Lower lobe of right lung (tissue), 2 donors: ENCODE results near the gene MYO5B. TPM values are rescaled to one million over a fixed set of nuclear protein-coding genes. Genes with fewer than 3 reads are reported as not detected.

ENCODE experiments used
- ATAC-seq, 2 donors: fragments of 200-7000 bp; cut with Tn5 transposase; one replicate each; pipeline ENCODE4 v1.9.1; 2020 to 2022; ENCODE audit warnings: mild to moderate bottlenecking in 2 of 2, moderate library complexity in 2 of 2
- DNase-seq: peaks from one replicate; pipeline ENCODE4 v3.0.0-alpha.2; 2020
- H3K27ac ChIP-seq: fragments of 200-600 bp; one replicate; pipeline ENCODE4 v1.8.0; 2022
- H3K27me3 ChIP-seq: fragments of 200-600 bp; one replicate; pipeline ENCODE4 v1.8.0; 2022; ENCODE audit warnings: low read depth
- H3K36me3 ChIP-seq: fragments of 200-600 bp; one replicate; pipeline ENCODE4 v1.8.0; 2022; ENCODE audit warnings: mild to moderate bottlenecking
- H3K4me1 ChIP-seq: fragments of 200-600 bp; one replicate; pipeline ENCODE4 v1.8.0; 2022
- H3K4me3 ChIP-seq: fragments of 200-600 bp; one replicate; pipeline ENCODE4 v1.8.0; 2022; ENCODE audit warnings: mild to moderate bottlenecking
- H3K9me3 ChIP-seq: fragments of 200-600 bp; one replicate; pipeline ENCODE4 v1.8.0; 2022
- CTCF ChIP-seq: fragments of 200-600 bp; IDR thresholded peaks from one replicate; pipeline ENCODE4 v1.8.0; 2022; ENCODE audit warnings: antibody characterized with exemption, mild to moderate bottlenecking
- intact Hi-C: fragments of 100-400 bp; cut with DNase I; formaldehyde crosslinking; loops from one replicate; pipeline ENCODE4 v1.11.0; 2022
- total RNA-seq: library from RNA; stranded (reverse); fragmentation: NEBNext Ultra II Directional; extraction: Animal tissue kit (Norgen Biotek cat#: 25700); gene quantifications from one replicate; pipeline ENCODE4 v1.2.1, GENCODE V29; 2021
- donor health status: DM: no; HTN: yes; CAD: no; lungs with severe emphysema.

The MYO5B gene
- total RNA-seq, 1 donor from 2014 or later = 23.3 TPM

- DNase-seq (no peak), ATAC-seq (no peak)
- H3K4me1 ChIP-seq = no peaks in the 10 kb centered on the region
- H3K9me3 ChIP-seq = no peaks in the 10 kb centered on the region
- no peak overlapping the region for H3K27ac ChIP-seq
- H3K4me3 ChIP-seq = no peak overlapping the region
- no peak for TF ChIP-seq CTCF
- intact Hi-C loops = no loop called here
- H3K36me3 ChIP-seq = no peaks in the 10 kb centered on the region
- H3K27me3 ChIP-seq = no peaks in the 10 kb centered on the region
Measured at GRCh38 chr18:49907346-49907929, 287.5 kb downstream of the MYO5B start.

- no peak for ATAC-seq
- no peaks in the 10 kb centered on the region for H3K9me3 ChIP-seq
- H3K27me3 ChIP-seq = no peaks in the 10 kb centered on the region
- intact Hi-C loops = no loop called here
- H3K4me3 ChIP-seq = no peak overlapping the region
- no peaks in the 10 kb centered on the region for H3K4me1 ChIP-seq
- H3K27ac ChIP-seq = no peak overlapping the region
- no peaks in the 10 kb centered on the region for H3K36me3 ChIP-seq
- DNase-seq = no peak
- TF ChIP-seq CTCF = no peak
Measured at GRCh38 chr18:49905771-49906170, 289.2 kb downstream of the MYO5B start.

- no peak for TF ChIP-seq CTCF
- no peak overlapping the region for H3K27ac ChIP-seq
- H3K36me3 ChIP-seq = no peaks in the 10 kb centered on the region
- H3K4me3 ChIP-seq = no peak overlapping the region
- intact Hi-C loops = no loop called here
- DNase-seq (no peak), ATAC-seq (no peak)
- no peaks in the 10 kb centered on the region for H3K27me3 ChIP-seq
- no peaks in the 10 kb centered on the region for H3K4me1 ChIP-seq
- no peaks in the 10 kb centered on the region for H3K9me3 ChIP-seq
Measured at GRCh38 chr18:49904871-49905555, 289.9 kb downstream of the MYO5B start.

- no peaks in the 10 kb centered on the region for H3K4me1 ChIP-seq
- ATAC-seq = no peak
- H3K4me3 ChIP-seq = no peak overlapping the region
- DNase-seq = no peak
- intact Hi-C loops = no loop called here
- H3K27ac ChIP-seq = no peak overlapping the region
- no peak for TF ChIP-seq CTCF
- H3K36me3 ChIP-seq = no peaks in the 10 kb centered on the region
- no peaks in the 10 kb centered on the region for H3K27me3 ChIP-seq
- no peaks in the 10 kb centered on the region for H3K9me3 ChIP-seq
Measured at GRCh38 chr18:49901862-49902340, 293.0 kb downstream of the MYO5B start.

- Histone ChIP-seq H3K36me3 (peaks cover 2% of the 10 kb centered on the region), H3K27ac (no peak overlapping the region), H3K4me1 (no peaks in the 10 kb centered on the region), H3K9me3 (no peaks in the 10 kb centered on the region), H3K27me3 (no peaks in the 10 kb centered on the region), H3K4me3 (no peak overlapping the region)
- DNase-seq (no peak), ATAC-seq (no peak)
- TF ChIP-seq CTCF = no peak
- intact Hi-C loops = no loop called here
Measured at GRCh38 chr18:49899657-49900330, 295.2 kb downstream of the MYO5B start.
